ENCODE measurements around the gene NHLH1.
"Not testable (repeated sequence)": the region's sequence is repeated elsewhere in the genome, so short reads cannot be mapped to it uniquely, and the experiment has no call there.

The NHLH1 gene

DNA sequence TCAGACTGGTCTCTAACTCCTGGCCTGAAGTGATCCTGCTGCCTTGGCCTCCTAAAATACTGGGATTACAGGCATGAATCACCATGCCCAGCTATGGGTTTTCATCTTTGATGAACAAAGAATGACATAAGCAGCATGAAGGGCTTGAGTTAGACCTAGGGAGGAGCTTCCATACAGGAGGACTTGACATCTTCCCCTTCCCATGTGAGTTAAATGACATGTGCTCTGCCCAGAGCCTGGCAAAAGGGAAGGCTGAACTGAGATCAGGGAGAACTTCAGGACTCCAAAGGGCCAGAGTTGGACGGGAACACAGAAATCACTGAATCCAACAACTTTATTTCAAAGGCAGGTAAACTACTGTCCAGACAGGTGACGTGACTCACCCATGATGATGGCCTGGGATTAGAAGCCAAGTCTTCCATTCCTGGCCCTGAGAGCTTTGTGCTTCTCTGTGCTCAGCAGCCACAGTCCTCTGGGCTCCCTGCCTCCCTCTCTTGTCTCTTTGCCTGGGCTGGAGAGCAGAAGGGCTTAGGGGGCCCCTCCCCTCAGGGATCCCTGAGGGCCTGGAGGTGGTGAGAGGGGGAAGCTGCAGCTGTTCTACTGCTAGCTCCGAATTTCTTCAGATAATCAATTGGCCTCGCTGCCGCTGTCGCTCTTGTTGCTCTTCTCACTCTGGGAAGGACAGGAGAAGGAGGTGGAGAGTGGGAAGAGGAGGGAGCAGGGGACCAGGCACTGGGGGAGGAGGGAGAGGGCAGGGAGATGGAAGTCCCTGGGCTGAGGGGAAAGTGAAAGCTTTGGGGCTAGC is 7.6 kb downstream of the NHLH1 start:
- TF ChIP-seq, protein P1, sequence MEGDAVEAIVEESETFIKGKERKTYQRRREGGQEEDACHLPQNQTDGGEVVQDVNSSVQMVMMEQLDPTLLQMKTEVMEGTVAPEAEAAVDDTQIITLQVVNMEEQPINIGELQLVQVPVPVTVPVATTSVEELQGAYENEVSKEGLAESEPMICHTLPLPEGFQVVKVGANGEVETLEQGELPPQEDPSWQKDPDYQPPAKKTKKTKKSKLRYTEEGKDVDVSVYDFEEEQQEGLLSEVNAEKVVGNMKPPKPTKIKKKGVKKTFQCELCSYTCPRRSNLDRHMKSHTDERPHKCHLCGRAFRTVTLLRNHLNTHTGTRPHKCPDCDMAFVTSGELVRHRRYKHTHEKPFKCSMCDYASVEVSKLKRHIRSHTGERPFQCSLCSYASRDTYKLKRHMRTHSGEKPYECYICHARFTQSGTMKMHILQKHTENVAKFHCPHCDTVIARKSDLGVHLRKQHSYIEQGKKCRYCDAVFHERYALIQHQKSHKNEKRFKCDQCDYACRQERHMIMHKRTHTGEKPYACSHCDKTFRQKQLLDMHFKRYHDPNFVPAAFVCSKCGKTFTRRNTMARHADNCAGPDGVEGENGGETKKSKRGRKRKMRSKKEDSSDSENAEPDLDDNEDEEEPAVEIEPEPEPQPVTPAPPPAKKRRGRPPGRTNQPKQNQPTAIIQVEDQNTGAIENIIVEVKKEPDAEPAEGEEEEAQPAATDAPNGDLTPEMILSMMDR (IDR thresholded peaks at IDR 0.05; ENCODE audit: borderline replicate concordance, control extremely low read depth, extremely low read depth, insufficient read depth, missing control alignments) = no peak
- in situ Hi-C loops (cut with MboI; ENCODE audit: low sequenced_read_pairs, unreplicated experiment) = loop anchor here (10.0 kb wide), 2 partner anchors 180 to 280 kb away; partner anchors contain the start of genes CASQ1 and IGSF8
- no peak for DNase-seq (ENCODE audit: low spot score)

DNA sequence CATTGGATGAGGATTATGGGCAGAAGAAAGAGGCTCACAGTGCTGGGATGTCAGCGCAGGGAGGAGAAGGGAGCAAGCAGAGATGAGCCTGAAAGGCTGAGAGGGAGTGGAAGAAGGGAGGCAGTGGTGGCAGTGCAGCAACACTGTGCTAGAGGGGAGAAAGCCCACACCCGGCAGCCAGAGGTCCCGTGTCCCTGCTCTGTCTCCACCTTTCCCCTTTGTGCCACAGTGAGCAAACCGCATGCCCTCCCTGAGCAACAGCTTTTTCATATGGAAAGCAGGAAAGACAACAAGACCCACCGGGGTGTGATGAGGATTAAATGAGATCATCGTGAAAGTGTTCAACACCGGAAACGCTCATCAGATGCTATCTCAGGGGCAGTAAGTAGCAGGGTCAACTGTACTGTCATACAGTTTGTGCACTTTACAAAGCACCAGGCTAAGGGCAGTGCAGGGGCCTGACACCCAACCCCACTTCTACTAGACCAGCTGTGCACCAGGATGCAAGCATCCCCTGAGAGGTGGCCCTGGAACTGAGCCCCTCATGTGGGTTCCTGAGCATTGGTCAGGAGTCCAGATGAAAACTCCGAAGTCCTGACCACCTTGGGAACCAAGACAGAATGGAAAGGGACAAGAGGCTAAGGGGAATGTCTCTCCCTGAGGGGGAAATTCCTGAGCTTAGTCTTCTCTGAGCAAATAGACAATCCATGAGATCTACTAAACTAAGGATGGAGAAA is 9.1 kb downstream of the NHLH1 start:
- in situ Hi-C loops (cut with MboI; ENCODE audit: low sequenced_read_pairs, unreplicated experiment) = loop anchor here (10.0 kb wide), 2 partner anchors 181 to 281 kb away; partner anchors contain the start of genes CASQ1 and IGSF8
- no peak for DNase-seq (ENCODE audit: low spot score)
- TF ChIP-seq, protein P1 (IDR thresholded peaks at IDR 0.05; ENCODE audit: borderline replicate concordance, control extremely low read depth, extremely low read depth, insufficient read depth, missing control alignments) = no peak

DNA sequence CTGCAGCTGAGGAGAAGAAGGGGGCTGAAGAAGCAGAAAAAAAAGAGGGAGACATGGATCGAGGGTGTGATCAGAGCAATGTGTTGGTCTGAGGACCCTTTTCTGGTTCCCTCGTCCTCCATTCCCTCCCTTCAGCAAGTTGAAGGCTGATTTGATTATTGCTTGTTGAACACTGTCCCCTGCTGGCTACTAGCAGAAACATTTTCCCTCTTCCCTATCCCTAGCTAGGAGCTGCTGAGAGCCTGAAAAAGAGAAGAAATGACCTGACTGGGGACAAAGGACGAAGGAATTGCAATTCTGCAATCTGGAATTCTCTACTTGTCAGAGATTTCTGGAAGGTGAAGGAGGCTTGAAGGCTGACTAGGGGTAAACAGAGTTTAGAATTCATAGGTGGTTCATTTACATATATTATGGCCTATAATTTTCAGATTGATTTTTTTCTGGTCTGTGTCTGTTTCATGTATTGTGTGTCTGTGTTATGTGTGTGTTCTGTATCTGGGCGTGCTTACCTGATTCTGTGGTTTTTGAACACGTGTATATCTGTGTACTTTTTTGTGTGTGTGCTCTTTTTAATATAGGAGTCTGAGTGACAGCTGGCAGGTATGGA is 9.8 kb downstream of the NHLH1 start:
- DNase-seq (ENCODE audit: low spot score) = peak; percentile 73

DNA sequence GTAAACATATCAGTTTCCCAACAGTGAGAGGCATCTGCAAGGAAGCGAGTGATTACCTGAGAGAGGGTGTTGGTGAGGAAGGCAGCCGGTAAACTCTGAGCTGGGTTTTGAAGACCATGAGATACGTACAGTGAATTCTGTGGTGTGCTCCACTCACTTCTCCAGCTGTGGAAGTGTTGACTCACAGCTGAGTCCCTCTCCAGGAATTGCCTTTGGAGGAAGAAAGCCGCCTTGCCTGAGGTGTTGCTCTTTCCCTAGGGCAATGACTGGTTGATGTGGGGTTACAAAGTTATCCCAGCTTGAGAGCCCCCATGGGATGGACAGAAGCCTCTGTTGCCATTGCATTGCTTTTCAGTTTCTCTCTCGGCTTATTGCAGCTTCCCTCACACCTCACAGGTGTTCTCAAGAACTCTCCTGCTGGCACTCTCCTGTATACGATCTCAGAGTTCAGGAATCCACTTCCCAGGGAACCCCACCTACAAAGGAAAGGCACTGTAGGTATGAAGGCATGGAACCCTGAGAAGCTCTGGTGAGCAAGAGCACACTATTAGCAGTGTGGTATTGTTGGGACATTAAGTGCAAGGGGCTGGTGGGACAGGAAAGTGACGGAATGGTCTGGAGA is 10.8 kb downstream of the NHLH1 start:
- in situ Hi-C loops (cut with MboI; ENCODE audit: low sequenced_read_pairs, unreplicated experiment) = loop anchor here (10.0 kb wide), 2 partner anchors 183 to 283 kb away; partner anchors contain the start of genes CASQ1 and IGSF8
- TF ChIP-seq, protein P1 (IDR thresholded peaks at IDR 0.05; ENCODE audit: borderline replicate concordance, control extremely low read depth, extremely low read depth, insufficient read depth, missing control alignments) = no peak
- DNase-seq (ENCODE audit: low spot score) = no peak

More for the DNA sequence above, 9.8 kb downstream of the NHLH1 start:
- TF ChIP-seq, protein P1 (IDR thresholded peaks at IDR 0.05; ENCODE audit: borderline replicate concordance, control extremely low read depth, extremely low read depth, insufficient read depth, missing control alignments) = peak; percentile 92
- in situ Hi-C loops (cut with MboI; ENCODE audit: low sequenced_read_pairs, unreplicated experiment) = loop anchor here (10.0 kb wide), 2 partner anchors 182 to 282 kb away; partner anchors contain the start of genes CASQ1 and IGSF8

DNA sequence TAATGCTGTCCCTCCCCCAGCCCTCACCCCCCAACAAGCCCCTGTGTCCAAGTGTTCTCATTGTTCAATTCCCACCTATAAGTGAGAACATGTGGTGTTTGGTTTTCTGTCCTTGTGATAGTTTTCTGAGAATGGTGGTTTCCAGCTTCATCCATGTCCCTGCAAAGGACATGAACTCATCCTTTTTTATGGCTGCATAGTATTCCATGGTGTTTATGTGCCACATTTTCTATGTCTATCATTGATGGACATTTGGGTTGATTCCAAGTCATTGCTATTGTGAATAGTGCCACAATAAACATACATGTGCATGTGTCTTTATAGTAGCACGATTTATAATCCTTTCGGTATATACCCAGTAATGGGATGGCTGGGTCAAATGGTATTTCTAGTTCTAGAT is 17.9 kb downstream of the NHLH1 start:
- in situ Hi-C loops (cut with MboI; ENCODE audit: low sequenced_read_pairs, unreplicated experiment); DNase-seq (ENCODE audit: low spot score): not testable (repeated sequence)

DNA sequence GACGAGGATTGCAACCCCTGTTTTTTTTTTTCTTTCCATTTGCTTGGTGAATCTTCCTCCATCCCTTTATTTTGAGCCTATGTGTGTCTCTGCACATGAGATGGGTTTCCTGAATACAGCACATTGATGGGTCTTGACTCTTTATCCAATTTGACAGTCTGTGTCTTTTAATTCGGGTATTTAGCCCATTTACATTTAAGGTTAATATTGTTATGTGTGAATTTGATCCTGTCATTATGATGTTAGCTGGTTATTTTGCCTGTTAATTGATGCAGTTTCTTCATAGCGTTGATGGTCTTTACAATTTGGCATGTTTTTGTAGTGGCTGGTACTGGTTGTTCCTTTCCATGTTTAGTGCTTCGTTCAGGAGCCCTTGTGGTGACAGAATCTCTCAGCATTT is 21.5 kb downstream of the NHLH1 start:
- in situ Hi-C loops (cut with MboI; ENCODE audit: low sequenced_read_pairs, unreplicated experiment); DNase-seq (ENCODE audit: low spot score): not testable (repeated sequence)

DNA sequence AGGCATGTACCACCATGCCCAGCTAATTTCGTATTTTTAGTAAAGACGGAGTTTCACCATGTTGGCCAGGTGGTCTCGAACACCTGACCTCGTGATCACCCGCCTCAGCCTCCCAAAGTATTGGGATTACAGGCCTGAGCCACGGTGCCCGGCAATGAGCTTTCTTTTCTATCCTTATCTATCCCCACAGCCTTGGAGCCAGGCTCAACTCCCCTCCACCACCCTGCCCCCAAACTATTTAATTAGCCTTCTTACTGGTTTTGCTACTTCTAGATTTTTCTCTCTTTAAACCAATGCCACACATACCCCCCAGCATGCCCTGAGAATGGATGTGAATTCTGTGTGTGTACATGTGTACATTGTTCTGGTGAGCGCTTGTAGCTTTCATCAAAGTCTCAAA is 27.8 kb downstream of the NHLH1 start:
- TF ChIP-seq, protein P1 (IDR thresholded peaks at IDR 0.05; ENCODE audit: borderline replicate concordance, control extremely low read depth, extremely low read depth, insufficient read depth, missing control alignments) = no peak
- in situ Hi-C loops (cut with MboI; ENCODE audit: low sequenced_read_pairs, unreplicated experiment) = no loop called here
- no peak for DNase-seq (ENCODE audit: low spot score)

Measured in GM13976 (cell line).